Spinal cord (tissue), 10 donors: ENCODE data around the gene SIVA1. TPM values are rescaled to one million over a fixed set of nuclear protein-coding genes. Genes with fewer than 3 reads are reported as not detected.

Experiments used
- DNase-seq, 6 donors: peaks; one replicate each; pipeline versions ENCODE4 v3.0.0 to v3.0.0-alpha.2; 2013 to 2015; ENCODE audit warnings: low spot score in 6 of 6, low read depth in 4 of 6
- H3K27ac ChIP-seq: one replicate; pipeline ENCODE4 v1.5.1; 2013; ENCODE audit warnings: low read depth, low read length, control low read depth
- H3K27me3 ChIP-seq: one replicate; pipeline ENCODE4 v1.6.1; 2013; ENCODE audit warnings: low read length; ENCODE audit not compliant: control insufficient read depth, insufficient read depth
- H3K36me3 ChIP-seq: one replicate; pipeline ENCODE4 v1.6.1; 2013; ENCODE audit warnings: low read length; ENCODE audit not compliant: control insufficient read depth, insufficient read depth
- H3K4me1 ChIP-seq: one replicate; pipeline ENCODE4 v1.6.1; 2013; ENCODE audit warnings: low read length; ENCODE audit not compliant: control insufficient read depth, insufficient read depth
- H3K4me3 ChIP-seq: one replicate; pipeline ENCODE4 v1.5.1; 2013; ENCODE audit warnings: low read depth, low read length, control low read depth
- H3K9me3 ChIP-seq: one replicate; pipeline ENCODE4 v1.6.1; 2013; ENCODE audit warnings: low read length; ENCODE audit not compliant: control insufficient read depth, insufficient read depth
- WGBS: methylation state at CpG from one replicate; pipeline ENCODE4 v1.1.5; 2013; ENCODE audit warnings: missing lambda C conversion rate; ENCODE audit not compliant: insufficient coverage; 5-methylcytosine and 5-hydroxymethylcytosine counted together
- polyA plus RNA-seq, 2 donors: library from polyadenylated mRNA; unstranded; fragments of 120-200 nt; gene quantifications; one replicate each; pipeline ENCODE4 v1.2.1, GENCODE V29; 2013; ENCODE audit not compliant: insufficient read length in 2 of 2
- total RNA-seq, 2 donors: library from RNA; depleted of rRNA in 1 of 2; stranded (reverse); fragments of 120-200 nt in 1 of 2; fragments of >200 nt in 1 of 2; gene quantifications; one replicate each; pipeline versions ENCODE4 v1.2.3 to v1.2.4, GENCODE V29; 2013 to 2014
- donor health status: healthy.

Gene SIVA1
- total and polyA plus RNA-seq, 4 donors = 30.6 to 83.3 (median 49.6) TPM

- Histone ChIP-seq H3K4me1 (peaks cover 20% of the 10 kb centered on the region), H3K27me3 (no peaks in the 10 kb centered on the region), H3K36me3 (no peaks in the 10 kb centered on the region), H3K27ac (no peak overlapping the region), H3K4me3 (no peak overlapping the region), H3K9me3 (no peaks in the 10 kb centered on the region)
- 88% methylated on average over 23 of the region's 23 CpGs for WGBS
- no peak for DNase-seq
These were observed 19.8 kb upstream of the SIVA1 start for GRCh38 chr14:104732931-104733681.

GRCh38 chr14:104734051-104734587 is 18.8 kb upstream of the SIVA1 start:
- Histone ChIP-seq H3K4me3 (no peak overlapping the region), H3K4me1 (peaks cover 20% of the 10 kb centered on the region), H3K27me3 (no peaks in the 10 kb centered on the region), H3K36me3 (peaks cover 5% of the 10 kb centered on the region), H3K9me3 (no peaks in the 10 kb centered on the region), H3K27ac (no peak overlapping the region)
- 89% methylated on average over 4 of the region's 6 CpGs for WGBS
- DNase-seq = no peak

DNA sequence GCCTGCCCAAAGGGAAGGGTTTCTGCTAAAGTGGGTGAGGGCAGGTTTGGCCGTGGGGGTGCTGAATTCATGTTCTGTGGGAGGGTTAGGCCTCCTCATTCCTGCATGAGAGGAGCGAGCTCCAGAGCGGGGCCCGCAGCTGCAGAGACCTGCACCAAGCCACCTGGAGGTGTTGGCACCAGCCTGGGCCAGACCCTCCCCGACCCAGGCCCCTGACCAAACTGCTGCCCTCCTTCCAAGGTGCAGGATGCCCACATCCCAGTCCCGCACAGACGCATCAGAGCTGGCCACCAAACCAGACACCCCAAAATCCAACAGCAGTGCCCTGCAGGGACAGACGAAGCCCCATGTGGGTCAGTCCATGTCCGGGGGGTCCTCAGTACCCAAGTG is 18.4 kb upstream of the SIVA1 start:
- WGBS = 92% methylated on average over 9 of the region's 9 CpGs
- Histone ChIP-seq H3K4me1 (peaks cover 20% of the 10 kb centered on the region), H3K27me3 (no peaks in the 10 kb centered on the region), H3K9me3 (no peaks in the 10 kb centered on the region), H3K27ac (no peak overlapping the region), H3K4me3 (no peak overlapping the region), H3K36me3 (peaks cover 10% of the 10 kb centered on the region)
- DNase-seq = no peak

DNA sequence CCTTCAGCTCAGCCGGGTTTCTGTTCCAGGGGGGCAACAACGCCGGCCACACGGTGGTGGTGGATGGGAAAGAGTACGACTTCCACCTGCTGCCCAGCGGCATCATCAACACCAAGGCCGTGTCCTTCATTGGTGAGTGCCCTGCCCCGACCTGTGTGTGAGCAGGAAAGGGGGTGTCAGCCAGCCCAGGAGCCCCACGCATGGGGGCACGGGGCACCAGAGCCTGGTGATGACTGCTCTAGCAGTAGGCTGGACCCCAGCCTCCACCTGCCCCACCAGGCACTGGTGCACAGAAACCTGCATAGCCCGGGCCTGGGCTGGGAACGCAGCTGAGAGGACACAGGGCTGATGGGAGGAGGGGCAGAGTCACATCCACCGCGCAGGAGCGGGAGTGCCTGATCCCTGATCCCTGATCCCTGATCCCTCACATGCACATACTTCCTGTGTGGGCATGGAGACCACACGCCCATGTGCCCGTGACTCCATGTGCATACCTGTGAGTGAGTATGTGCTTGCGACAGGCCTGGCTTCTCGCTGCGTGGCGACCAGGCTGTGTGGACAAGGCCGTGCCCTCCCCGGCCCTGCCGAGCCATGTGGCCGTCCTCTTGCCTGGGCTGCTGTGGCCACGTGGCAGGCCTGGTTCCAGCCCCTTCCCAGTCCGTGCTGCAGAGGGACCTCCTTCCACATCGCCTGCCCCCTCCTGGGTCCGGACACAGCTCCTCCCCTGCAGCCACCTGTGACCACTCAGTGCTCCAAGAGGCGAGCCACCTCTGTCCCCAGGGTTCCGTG is 17.8 kb upstream of the SIVA1 start:
- no peak overlapping the region for H3K4me3 ChIP-seq
- no peak overlapping the region for H3K27ac ChIP-seq
- WGBS = 82% methylated on average over 30 of the region's 31 CpGs
- H3K4me1 ChIP-seq = peaks cover 20% of the 10 kb centered on the region
- H3K27me3 ChIP-seq = no peaks in the 10 kb centered on the region
- no peak for DNase-seq
- peaks cover 16% of the 10 kb centered on the region for H3K36me3 ChIP-seq
- no peaks in the 10 kb centered on the region for H3K9me3 ChIP-seq

- H3K4me3 ChIP-seq = no peak overlapping the region
- H3K27ac ChIP-seq = peak overlapping the region; percentile 57
- H3K9me3 ChIP-seq = no peaks in the 10 kb centered on the region
- peaks cover 24% of the 10 kb centered on the region for H3K36me3 ChIP-seq
- WGBS = 52% methylated on average over 25 of the region's 26 CpGs
- peak in 1 of 6 donors; percentile 63 for DNase-seq
- no peaks in the 10 kb centered on the region for H3K27me3 ChIP-seq
- H3K4me1 ChIP-seq = peaks cover 20% of the 10 kb centered on the region
These were observed 16.9 kb upstream of the SIVA1 start for GRCh38 chr14:104735830-104736642.

DNA sequence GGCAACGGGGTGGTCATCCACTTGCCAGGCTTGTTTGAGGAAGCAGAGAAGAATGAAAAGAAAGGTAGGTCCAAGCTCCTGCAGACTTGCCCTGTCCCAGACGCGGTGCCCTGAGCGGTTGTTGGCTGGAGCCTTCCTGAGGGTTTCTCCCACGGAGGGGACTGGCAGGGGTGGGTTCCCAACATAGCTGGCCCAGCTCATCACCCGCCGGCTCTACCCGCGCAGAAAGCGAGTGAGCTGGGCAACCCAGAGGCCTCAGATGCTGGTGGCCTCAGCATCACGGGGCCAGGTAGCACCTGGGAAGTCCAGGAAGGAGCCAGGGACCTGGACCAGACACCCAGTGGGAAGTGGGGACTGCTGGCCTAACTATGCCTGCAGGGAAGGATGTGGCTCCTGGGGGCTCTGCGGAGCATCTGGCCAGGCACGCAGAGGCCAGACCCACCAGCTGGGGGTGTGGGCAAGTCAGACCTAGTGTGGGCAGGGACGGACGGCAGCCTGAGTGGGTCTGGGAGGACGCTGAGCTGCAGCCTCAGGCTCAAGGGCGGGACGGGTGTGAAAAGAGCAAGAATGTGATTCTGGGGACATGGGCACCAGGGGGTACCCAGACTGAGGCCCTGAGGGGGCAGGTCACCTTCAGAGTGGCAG is 14.4 kb upstream of the SIVA1 start:
- H3K27ac ChIP-seq = no peak overlapping the region
- H3K4me3 ChIP-seq = no peak overlapping the region
- H3K9me3 ChIP-seq = no peaks in the 10 kb centered on the region
- H3K36me3 ChIP-seq = peaks cover 48% of the 10 kb centered on the region
- DNase-seq = no peak
- H3K4me1 ChIP-seq = peaks cover 35% of the 10 kb centered on the region
- H3K27me3 ChIP-seq = no peaks in the 10 kb centered on the region
- 87% methylated on average over 17 of the region's 18 CpGs for WGBS

- Histone ChIP-seq H3K4me3 (no peak overlapping the region), H3K36me3 (peaks cover 48% of the 10 kb centered on the region), H3K9me3 (no peaks in the 10 kb centered on the region), H3K27ac (no peak overlapping the region), H3K4me1 (peaks cover 39% of the 10 kb centered on the region), H3K27me3 (no peaks in the 10 kb centered on the region)
- DNase-seq = no peak
- WGBS = 92% methylated on average over 17 of the region's 17 CpGs
These were observed 13.9 kb upstream of the SIVA1 start for GRCh38 chr14:104739026-104739425.

DNA sequence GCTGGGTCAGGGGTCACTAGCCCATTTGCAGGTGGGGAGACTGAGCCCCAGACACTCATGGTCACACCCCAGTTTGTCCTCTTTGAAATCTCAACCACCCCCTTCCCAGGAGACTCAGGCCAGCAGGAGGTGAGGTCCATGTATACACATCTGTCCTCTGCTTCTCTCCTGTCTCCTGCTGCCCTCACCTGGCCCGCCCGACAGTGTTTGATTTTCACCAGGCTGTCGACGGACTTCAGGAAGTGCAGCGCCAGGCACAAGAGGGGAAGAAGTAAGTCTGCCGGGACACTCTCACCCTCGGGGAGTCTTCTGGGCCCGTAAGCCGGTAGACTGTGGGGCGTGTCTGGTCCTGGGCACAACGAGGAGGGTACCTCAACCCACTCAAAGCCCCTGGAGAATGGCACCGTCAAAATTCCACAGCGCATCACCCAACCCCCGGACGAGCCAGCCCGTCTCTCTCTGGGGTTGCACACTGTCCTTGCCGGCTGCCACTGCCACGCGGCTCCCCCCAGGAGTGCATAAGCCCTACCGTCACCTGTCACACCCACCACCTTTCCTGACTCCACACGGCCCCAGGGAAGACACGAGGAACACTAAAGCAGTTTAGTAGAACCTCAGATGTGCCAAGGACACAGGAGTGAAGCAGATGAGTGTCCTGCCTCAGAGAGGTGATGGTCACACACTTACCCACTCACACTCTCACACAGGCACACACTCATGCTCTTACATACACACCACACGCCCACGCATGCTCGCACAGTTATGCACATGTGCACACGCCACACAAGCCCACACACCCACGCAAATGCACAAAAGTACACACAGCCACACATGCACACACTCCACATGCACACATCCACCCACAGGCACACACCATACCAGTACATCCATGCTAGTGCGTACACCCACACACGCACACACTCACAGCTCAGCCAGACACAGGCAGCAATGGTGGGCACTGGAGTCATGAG is 13.1 kb upstream of the SIVA1 start:
- H3K27me3 ChIP-seq = no peaks in the 10 kb centered on the region
- peaks cover 39% of the 10 kb centered on the region for H3K4me1 ChIP-seq
- WGBS = 94% methylated on average over 23 of the region's 29 CpGs
- H3K27ac ChIP-seq = no peak overlapping the region
- H3K9me3 ChIP-seq = no peaks in the 10 kb centered on the region
- DNase-seq = no peak
- peaks cover 48% of the 10 kb centered on the region for H3K36me3 ChIP-seq
- H3K4me3 ChIP-seq = no peak overlapping the region
